ENCODE data around the gene BOLA1.
"Not testable (repeated sequence)": the region's sequence is repeated elsewhere in the genome, so short reads cannot be mapped to it uniquely, and the experiment has no call there.

The BOLA1 gene

GRCh38 chr1:149932474-149932873, 33.1 kb downstream of the BOLA1 start:
- no peak for DNase-seq

- DNase-seq, result no peak
Observed at GRCh38 chr1:149933208-149933607, 33.8 kb downstream of the BOLA1 start.

GRCh38 chr1:149934356-149934755, 35.0 kb downstream of the BOLA1 start:
- DNase-seq, result no peak

GRCh38 chr1:149936170-149936991, 37.0 kb downstream of the BOLA1 start, which contains the start of gene MTMR11:
MTMR11 (minus strand) TSS chr1:149936879; CDS start chr1:149936647, 232 bp downstream.
- no peak for DNase-seq

GRCh38 chr1:149936992-149937705, 37.8 kb downstream of the BOLA1 start:
- DNase-seq, result no peak

GRCh38 chr1:149937759-149938158, 38.4 kb downstream of the BOLA1 start:
- DNase-seq, result no peak

- DNase-seq, result not testable (repeated sequence)
Observed at GRCh38 chr1:149938668-149939003, 39.3 kb downstream of the BOLA1 start.

- no peak for DNase-seq
Observed at GRCh38 chr1:149940427-149940826, 41.1 kb downstream of the BOLA1 start.

- DNase-seq, result no peak
Observed at GRCh38 chr1:149942207-149942606, 42.8 kb downstream of the BOLA1 start.

GRCh38 chr1:149942885-149943284, 43.5 kb downstream of the BOLA1 start:
- no peak for DNase-seq

GRCh38 chr1:149945206-149945605, 45.8 kb downstream of the BOLA1 start:
- no peak for DNase-seq

- no peak for DNase-seq
Observed at GRCh38 chr1:149949911-149950310, 50.5 kb downstream of the BOLA1 start.
